Measurements from ENCODE around the gene STX7.

The STX7 gene

DNA sequence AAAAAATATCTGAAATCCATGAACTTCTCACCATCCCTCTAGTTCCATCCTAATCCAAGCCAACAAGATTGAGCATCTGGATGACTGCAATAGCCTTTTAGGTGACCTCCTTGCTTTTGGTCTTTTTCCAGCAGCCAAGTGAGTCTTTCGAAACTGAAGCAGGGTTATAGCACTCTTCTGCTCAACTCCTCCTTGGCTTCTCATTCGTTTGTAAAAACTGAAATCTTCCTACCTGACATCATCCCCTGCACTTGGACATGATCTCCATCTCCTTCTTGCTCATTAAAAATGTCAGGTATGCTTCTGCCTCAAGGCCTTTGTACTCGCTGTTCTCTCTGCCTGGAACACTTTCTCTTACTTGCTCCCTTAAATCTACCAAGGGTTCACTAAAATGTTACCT is 46.0 kb downstream of the STX7 start:
- no peak for DNase-seq

DNA sequence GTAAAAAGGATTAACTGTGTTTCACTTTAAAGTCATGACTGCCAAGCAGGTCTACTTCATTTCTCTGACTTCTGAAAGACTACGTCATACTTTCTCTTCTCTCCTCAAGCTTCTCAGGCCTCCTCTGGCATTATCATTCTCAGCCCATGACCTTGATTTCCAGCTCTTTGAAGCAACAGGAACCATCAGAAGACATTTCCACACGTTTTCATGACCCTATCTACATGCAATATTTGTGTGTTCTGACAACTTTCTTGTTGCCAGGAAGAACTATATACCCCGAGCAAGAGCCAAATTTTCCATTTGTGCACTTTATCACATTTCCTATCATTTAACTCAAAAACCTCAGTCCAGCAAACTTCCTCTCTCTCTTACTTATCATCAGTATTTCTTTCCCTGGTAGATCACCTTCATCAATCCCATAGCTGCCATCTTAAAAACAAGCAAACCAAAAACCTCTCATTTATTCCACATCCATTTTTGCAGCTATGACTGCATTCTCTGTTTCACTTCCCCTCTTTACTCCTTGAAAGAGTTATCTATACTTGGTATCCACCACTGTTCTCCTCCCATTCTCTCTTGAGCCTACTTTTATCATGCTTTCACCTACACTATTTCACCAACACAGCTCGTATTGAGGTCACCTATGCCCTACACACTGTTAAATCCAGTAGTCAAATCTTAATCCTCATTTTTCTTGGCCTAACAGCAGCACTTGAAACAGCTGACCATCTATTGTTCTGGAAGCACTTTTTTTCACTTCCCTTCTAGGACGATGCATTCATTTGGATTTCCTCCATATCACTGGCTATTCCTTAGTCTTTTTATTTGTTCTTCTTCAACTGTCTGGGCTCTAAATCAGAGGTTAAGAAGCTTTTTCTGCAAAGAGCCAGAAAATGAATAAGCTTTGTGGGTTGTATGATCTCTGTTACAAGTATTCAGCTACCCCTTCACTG is 47.1 kb downstream of the STX7 start:
- no peak for DNase-seq

DNA sequence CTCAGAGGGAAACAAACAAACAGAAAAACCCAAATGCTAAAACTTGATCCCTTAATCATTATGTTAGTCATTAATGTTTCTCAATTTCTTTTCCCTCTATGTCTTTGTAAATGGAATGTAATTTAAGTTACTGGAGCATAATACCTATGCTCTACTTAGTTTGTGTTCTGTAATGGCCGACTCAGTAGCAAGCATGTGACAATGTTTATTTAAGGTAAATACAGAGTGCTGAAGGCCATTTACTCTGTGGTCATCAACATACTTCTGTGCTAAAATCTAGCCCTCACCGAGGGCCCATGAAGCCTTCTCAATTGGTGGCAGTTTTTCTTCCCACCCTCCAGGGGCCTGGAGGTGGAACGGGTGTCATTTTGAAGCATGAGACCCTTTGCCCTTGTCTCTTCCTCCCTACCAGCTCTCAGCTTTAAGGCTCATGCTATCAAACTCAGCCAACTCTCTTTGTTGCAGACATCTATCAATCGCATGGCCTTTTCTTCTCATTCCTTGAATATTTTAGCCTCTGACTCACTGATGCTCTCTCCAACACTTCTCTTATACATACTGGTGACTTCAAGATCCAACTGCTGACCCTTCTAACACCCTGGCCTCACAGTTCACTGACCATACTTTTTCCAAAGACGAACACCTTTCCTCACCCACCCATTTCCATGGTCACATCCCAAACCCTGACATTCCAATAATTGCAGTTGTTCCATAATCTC is 48.2 kb downstream of the STX7 start:
- no peak for DNase-seq

DNA sequence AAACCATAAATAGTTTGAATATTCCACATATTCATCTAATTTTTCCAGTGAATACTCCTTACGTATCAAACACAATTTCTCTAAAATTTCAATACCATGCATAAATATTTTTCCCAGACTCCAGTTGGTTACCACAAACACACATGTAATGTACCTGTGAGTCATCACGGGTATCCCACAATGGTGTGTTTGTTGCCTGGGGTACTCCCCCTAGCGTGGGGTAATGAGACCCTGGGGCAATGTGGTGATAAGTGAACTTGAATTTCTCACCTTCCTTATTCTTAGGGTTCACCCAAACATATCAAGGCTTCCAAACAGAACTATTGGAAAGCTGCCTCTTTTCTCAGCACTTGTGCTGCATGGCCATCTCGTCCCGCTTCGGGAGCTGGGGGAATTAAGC is 51.0 kb downstream of the STX7 start:
- no peak for DNase-seq

DNA sequence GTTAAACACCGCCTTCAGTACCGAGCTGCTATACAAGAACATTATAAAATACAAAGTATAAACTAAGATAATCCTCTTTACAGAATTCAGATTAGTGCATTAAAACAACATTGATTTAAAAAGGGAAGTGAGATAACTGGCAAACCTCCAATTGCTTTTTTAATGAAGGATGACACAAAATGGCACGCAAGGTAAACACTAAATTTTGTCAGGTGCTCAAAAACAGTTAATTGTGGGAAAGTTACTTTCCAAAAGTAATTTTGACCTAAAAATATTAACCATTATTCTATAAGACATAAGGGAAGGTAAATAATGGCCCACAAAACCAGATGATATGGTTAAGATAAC is 53.3 kb downstream of the STX7 start:
- no peak for DNase-seq

DNA sequence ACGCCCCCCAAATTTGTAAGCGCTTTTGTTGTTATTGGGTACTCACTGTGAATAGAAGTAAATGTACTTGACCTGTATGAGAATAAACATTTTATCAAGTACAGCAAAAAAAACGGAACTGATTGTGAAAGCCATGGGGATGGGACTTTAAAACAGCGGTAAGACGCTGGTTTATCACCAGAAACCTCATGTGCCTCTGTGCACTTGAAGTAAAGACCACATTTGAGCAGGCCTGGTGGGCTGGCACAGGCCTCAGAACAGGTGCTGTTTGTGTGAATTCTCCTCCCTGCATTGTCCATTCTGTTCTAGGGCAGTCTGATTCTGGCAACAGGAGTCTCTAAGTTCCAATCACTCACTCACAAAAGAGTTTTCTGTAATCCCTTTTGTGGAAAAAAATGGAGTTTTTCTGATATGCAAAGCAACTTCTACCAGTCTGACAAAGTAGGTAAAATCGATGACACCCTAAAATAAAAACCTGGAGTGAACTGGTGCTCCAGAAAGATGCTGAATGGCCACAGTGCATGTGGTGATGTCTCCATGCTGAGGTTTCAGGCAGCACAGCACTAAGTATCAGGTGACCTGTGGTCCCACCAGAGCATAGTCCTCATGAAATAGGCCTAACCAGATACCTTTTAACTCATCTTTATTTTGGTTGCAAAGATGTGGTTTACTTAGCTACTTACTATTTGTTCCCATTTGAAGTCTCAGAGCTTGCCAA is 53.9 kb downstream of the STX7 start:
- DNase-seq = no peak

DNA sequence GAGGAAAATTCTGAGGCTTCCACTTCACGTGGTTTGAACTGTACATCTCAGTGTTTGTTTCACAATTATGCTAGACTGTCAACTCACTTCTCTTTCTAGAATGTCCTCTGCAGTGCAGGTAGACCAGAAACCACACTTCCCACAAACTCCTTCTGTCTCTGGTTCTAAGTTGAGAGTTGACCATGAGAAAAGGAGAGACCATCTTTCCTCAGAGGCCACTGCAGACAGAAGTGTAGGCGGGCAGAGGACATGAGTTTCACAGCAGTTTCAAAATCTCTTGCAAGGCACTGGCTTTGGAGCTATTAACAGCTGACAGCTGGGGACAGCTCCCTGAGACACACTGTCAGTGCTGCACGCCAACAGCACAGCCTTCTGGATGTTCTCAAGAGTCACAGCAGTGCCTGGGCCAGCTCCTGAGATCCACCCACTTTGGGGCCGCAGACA is 56.2 kb downstream of the STX7 start:
- peak; percentile 12 for DNase-seq

DNA sequence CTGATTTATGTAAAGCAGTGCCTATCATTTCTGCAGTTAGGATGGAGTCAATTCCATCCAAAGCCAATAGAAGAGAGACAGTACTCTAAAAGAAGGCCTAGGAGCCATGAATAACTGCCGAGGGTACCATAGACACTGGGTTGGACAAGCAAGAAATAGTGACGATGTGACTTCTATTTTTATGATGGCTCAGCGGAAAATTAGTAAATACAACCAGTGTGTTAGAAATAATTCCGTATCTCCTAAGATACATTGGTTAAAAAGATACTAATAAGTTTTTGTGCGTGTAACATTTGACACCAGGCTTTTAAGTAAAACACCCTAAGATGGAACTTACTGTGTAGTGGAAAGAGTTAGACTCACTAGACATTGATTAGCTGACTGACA is 66.1 kb downstream of the STX7 start:
- no peak for DNase-seq

DNA sequence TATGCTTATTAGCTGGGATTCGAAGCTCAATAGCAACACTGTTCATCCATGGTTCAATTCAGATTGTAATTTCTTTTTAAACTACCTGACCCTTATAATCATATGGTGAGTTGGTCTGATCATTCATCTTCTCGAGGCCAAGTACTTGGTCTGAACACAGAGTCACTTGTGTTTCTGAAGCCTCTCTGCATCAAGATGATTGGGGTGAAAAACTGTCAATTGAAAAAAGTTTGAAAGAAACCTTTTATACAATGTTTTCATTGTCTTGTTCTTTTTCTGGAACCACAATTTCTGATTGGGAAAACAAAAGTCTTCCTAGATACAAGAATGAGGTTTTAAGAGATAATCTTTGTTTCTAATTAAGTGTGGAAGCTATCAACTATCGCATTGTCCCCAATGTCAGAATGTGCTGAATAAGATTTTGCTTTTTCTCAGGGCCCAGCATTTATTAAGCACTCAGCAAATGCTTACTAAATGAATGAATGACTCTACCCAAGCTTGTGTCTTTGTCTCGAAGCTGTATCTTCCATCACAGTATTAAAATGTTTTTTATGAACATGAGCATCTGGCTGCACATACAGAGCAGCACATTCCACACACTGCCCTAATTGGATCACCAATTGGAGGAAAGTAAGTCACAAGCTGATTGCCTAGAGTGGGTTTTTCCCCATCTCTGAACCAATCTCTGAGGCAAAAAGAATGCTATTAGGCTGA is 66.6 kb downstream of the STX7 start:
- DNase-seq = no peak

DNA sequence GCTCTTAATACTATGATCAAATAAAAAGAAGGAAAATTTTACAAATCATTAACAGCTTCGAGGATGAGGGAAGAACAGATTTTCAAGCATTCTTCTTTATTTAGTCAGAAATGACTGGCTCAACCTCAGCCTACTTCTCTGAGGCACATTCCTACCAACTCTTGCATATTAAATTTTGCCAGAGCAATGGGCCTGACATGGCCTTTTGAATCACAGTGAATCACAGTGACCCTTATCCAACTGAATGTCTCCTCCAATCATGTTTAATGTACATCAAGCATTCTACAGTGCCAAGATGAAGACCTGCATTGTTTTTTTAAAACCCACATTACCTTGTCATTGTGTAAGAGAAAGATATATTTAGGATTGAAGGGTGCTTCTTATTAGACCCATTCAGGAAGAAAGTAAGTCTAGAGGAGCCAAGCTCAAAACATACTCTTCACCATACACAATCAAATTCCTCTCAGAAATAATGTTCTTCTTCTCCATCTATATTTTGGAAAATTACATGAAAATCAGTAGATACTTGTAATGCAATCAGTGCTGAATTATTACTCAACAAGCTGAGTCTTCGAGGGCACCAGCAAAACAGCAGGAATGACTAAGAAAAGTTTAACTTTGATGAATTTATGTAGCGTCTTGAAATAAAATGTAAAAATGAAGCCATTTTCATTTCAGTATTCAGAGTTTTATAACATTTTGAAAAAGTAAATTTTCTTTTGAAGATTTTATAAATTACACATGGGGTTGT is 67.5 kb downstream of the STX7 start:
- no peak for DNase-seq

DNA sequence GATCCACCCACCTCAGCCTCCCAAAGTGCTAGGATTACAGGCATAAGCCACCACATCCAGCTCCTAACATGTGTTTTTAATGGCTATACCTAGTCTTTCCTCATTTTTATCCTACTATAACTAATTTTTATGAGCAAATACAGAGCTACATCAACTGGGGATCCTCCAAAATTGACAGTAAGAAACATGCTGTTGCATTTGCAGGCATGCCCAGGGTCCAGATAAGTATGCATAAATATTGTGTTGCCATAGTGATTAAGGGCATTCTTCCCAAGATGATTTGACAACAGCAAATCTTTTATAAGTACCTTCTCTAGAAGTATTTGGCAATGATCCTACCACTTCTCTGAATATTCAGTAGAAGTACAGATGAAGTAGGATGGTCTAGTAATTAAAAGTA is 69.7 kb downstream of the STX7 start:
- DNase-seq = no peak

DNA sequence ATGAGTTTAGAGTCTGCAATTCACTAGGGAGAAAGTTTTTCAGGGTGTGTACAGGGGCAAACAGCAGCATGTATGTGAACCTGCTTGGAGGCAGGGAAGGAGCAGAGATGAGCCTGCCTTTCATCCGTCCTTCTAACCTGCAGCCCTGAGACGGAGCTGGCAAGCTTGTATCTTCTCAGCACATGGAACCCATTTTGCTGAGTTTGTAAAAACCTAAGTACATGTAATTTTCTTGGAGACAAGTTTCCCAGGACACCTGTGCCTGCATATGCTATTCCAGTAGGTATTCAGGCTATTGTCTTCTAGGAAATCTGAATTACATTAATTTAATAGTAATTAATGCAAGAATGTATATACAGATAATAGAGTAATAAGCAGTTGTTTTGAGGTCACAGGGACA is 82.8 kb downstream of the STX7 start:
- DNase-seq = no peak

DNA sequence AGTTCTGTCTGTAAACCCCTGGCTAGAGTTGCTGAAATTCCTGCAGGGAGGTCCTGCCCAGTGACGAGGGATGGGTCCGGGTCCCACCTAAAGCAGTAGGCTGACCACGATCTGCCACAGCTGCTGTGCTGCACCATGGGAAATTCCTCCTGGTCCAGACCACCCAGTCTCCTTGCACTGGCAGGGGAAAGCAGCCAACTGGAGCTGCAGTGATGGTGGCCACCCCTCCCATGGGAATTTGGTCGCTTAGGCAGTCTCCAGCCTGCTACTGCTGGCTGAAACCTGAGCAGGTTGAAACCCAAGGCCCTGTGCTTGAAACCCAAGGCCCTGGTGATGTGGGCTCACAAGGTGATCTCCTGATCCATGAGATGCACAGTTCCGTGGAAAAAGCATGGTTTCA is 87.7 kb downstream of the STX7 start:
- no peak for DNase-seq

DNA sequence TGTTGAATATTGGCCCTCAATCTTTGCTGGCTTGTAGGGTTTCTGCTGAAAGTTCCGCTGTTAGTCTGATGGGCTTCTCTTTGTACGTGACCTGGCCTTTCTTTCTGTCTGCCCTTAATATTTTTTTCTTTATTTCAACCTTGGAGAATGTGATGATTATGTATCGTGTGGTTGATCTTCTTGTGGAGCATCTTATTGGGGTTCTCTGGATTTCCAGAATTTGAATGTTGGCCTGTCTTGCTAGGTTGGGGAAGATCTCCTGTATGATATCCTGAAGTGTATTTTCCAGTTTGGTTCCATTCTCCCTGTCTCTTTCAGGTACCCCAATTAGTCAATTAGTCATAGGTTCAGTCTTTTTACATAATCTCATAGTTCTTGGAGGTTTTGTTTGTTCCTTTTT is 89.1 kb downstream of the STX7 start:
- DNase-seq = no peak

DNA sequence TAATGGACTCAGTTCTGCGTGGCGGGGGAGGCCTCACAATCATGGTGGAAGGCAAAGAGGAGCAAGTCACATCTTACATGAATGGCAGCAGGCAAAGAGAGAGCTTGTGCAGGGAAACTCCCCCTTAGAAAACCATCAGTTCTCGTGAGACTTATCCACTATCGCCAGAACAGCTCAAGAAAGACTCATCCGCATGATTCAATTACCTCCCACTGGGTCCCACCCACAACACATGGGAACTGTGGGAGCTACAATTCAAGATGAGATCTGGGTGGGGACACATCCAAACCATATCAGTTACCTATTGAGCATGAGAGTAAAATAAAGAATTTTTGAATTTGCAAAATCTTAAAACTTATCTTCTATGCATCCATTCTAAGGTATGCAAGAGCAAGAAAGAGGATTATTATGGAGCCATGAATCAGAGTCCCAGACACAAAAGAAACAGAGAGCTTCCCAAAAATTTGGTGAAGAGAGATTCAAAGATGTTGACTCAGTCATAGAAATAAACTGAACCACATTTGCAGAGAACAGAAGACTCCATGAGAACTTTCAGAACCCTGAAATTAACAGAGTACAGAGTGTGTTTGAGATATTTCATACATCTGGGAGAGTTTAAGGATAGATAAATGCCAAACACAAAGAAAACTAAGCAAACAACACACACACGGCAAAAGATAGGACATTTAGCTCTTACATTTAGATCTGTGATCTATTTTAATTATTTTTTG is 94.5 kb downstream of the STX7 start:
- no peak for DNase-seq

DNA sequence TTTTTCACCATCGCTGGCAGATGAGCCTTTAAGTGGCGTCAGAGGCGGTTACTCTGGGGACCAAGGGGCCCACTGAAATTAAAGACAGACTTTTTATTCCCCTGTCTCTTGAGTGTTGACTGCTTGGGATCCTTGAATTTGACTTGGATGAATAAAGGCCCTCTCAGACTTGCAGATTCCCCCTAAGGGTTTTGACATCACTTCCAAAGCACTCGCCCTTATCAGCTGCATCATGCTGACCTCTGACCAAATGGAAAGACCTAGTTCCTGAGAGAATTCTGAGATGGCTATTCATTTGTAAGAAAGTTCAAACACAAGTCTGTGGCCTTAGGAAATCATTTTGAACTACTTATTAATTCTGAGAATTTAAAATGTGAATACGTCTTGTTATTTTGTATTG is 98.2 kb downstream of the STX7 start:
- no peak for DNase-seq

DNA sequence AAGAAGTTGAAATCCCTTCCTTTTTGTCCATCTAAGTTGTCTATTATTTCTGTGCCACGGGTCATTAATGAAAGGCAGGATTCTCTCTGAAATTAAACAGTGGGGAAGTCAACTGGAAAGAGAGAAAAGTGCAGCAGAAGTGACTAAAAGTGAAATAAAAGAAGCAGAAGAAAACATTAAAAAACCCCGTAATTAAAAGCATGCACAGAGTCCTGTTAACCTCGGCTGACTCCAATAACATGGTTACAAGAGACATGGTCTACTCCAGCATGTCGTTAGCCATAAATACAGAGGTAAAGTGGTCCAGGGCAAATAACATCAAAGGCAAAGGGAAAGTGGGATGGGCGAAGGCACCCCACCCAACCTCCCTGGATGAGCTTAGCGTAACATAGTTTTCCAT is 98.6 kb downstream of the STX7 start:
- no peak for DNase-seq

DNA sequence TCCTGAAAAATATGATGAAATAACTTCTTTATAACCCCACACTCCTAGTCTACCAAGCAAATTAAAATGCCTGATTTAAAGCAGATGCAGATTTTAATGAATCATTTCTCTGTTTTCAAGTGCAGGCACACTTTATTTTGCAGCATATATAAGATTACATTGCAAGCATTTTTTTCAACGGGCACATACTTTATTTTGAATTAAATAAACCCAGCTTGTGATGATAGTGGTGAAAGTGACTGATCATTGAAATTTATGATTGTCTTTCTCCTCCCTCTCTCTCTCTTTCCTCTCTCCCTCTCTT is 99.5 kb downstream of the STX7 start:
- DNase-seq = no peak

DNA sequence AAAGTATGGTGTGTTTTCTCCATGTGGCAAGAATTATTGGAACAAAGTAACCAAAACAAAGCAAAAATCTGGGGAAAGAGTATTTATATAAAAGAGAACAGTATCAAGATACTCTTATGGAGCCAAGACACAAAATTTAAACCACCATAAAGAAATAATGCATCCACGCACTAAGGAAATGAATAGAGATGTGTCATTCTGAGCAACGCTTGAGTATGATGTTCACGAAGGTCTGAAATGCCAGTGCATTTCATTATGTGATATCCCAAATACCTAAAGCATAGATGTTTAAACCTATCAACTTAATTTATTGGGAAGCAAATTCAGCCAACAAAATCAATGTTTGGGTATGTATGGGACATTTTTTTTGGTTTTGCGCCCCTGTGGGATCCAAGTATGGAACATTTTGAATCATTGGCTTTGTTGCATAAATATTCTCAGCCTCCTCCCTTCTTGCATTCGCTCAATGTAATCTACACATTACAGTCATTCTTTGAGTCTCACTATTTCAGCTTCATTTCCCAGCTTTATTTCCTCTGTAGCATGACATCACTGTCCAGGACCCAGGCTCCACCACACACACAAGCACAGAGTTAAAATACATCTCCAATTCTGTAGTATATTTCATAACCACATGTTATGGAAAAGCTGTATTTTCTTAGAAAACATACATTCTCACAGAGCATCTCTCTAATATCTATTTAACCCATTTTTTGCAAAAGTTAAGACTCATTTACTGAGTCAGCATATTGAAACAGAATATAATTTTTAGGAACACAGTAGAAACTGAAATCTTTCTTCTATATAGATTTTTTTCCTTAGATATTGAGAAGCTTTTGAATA is 100.0 kb downstream of the STX7 start:
- DNase-seq = no peak

DNA sequence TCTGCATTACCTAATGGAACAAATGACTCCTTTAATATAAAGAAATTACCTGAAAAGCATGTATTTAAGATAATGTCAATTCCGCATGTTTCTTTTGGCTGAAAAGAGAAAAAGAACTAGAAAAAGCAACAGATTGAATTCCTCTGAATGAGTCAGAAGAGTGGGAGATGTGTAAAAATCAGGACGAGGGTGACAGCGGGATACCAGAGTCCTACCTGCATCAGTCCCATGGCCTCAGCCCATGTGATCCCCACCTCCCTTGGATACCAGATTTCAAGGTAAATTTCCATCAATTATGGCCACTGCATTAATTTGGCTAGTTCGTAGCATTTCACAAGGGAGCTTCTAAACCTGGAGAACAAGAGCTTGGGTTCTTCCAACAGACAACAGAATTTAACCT is 101.6 kb downstream of the STX7 start:
- DNase-seq = no peak

DNA sequence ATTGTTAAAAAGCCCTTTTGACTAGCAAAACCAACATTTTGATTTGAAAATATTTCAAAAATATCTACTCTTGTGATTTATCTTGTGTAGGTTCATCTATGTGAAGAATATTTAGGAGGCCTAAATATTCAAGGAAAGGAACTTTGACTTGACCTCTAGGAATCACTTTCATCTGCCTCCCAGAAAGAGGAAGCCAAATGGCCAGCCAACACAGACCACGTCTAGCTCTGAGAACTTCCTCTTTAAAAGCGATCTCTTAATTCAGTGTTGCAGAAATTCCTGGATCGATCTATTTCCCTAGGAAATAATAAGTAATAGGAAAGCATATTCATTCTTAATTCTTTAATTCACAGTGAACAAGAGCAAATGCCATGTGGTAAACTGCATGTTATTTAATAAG is 102.1 kb downstream of the STX7 start:
- peak; percentile 3 for DNase-seq

All from hematopoietic multipotent progenitor cell treated with erythropoietin and hydrocortisone succinate and interleukin-3 and kit ligand, for 6 days (in vitro differentiated cells).